Dermis microvascular lymphatic vessel endothelial cell (primary cell): ENCODE data around the gene GRN. TPM values are rescaled to one million over a fixed set of nuclear protein-coding genes. Genes with fewer than 3 reads are reported as not detected.

Source experiments
- DNase-seq, 2 donors: peaks; one replicate each; pipeline versions ENCODE4 v3.0.0 to v3.0.0-alpha.2; 2010; ENCODE audit warnings: low read depth in 2 of 2
- total RNA-seq: library from RNA; depleted of rRNA; stranded (reverse); fragments of >200 nt; gene quantifications from 2 replicates; pipeline ENCODE4 v1.2.1, GENCODE V29; 2014

The GRN gene
- total RNA-seq: 341 and 1,059 TPM in 2 replicates

DNA sequence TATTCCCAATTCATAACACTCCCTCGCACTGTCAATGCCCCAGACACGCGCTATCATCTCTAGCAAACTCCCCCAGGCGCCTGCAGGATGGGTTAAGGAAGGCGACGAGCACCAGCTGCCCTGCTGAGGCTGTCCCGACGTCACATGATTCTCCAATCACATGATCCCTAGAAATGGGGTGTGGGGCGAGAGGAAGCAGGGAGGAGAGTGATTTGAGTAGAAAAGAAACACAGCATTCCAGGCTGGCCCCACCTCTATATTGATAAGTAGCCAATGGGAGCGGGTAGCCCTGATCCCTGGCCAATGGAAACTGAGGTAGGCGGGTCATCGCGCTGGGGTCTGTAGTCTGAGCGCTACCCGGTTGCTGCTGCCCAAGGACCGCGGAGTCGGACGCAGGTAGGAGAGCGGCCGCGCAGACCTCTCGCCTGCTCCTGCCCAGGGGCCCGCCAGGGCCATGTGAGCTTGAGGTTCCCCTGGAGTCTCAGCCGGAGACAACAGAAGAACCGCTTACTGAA is at the start of gene GRN:
Gene GRN (plus strand): TSS at position 364 of the 515 bp plus-strand sequence. CDS start 3,863 bp downstream, outside the sequence.
- peak; percentile 99 for DNase-seq

- no peak for DNase-seq
Measured at GRCh38 chr17:44297975-44298374, 47.1 kb upstream of the GRN start.

GRCh38 chr17:44304651-44305050 is 40.5 kb upstream of the GRN start:
- DNase-seq: no peak

DNA sequence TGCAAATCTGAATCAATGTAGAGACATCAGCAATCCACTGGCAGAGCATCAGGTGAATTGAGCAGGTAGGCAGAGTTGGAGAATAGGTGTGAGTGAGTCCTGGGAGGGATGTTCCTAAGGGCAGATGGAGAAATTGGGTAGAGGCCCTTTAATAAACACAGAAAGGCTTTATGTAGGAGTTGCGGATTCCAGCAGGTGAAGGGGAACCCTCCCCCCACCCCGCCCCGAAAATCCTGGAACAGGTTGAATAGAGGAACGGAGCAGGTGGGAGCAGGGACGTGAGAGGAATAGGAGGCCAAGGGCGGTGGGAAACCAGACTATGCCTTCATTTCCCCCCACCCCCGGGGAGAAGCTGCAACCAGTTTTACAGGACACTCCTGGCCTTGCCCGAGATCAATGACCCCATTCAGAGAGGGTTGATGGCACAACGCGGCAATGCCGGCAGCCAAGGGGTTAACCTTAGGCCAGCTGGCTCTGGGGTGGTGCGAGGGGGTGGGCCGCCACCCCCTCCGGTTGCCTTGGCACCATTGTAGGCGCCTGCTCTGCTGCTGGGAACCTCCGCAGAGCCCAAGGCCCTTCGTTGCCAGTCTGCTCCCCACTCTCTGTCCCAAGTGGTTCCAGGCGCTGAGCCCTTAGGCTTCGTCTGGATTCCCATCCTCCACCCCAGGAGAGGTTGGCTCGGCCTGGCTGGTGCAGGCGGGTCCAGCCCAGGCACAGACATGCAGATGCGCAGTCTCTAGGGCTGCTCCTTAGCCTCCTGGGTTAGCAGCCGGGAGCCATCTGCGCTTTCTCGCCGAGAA is 37.5 kb upstream of the GRN start:
- no peak for DNase-seq

GRCh38 chr17:44308320-44308818 is 36.7 kb upstream of the GRN start, which contains the start of gene RUNDC3A:
RUNDC3A (plus strand) TSS chr17:44308601; CDS start chr17:44308833, 232 bp downstream.
- peak; percentile 41 to 81 for DNase-seq

- DNase-seq: no peak
Measured at GRCh38 chr17:44308865-44309264, 36.2 kb upstream of the GRN start.

GRCh38 chr17:44309472-44309871 is 35.6 kb upstream of the GRN start:
- no peak for DNase-seq

- no peak for DNase-seq
Measured at GRCh38 chr17:44310188-44310587, 34.9 kb upstream of the GRN start.

- no peak for DNase-seq
Measured at GRCh38 chr17:44310609-44311376, 34.3 kb upstream of the GRN start.

DNA sequence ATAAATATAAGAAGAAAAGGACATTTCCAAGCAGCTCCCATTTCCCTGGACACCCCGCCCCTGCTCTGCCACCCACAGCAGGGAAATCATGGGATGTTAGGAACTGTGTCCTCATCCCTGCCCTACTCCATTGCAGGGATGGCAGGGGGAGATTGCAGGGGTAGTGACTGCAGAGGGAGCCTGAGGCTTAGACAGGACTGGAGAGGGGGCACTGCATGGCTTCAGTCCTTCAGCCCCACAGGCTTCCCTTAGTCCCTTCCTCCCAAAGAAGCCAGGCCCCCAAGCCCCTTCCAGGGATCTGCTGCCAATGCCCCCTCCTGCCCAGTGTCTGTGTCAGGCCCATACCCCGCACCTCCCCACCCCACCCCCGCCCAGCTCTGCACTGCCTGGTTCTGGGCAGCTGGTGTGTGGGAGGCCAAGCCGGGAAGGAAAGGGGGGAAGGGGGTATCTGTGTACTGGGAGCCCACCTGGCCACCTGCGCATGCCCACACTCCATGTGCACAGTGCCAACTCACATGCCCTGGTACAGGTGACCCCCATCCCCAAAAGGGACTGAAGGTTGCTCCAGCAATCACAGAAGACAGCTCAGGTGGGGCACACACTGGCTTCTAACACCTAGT is 33.4 kb upstream of the GRN start:
- no peak for DNase-seq

- no peak for DNase-seq
Measured at GRCh38 chr17:44312396-44313104, 32.6 kb upstream of the GRN start.

DNA sequence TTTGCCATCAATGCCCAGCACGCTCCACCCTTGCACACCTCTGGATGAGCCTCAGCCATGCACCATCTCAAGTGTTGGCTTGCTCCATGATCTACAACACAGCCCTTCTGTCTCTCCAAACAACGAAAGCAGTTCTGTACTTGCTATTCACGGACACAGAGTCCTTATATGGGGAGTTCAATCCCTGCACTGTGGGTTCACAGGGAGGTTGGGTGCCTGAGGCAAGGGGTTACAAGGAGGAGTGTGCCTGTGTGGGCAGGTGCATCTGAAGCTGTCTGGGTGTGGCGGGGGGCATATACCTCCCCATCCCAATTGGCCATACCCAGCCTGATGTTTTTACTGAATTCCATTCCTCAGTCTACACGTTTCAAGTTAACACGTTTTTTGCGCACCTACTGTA is 31.1 kb upstream of the GRN start:
- DNase-seq: no peak

GRCh38 chr17:44314524-44314868 is 30.6 kb upstream of the GRN start:
- no peak for DNase-seq

GRCh38 chr17:44314869-44315661 is 30.0 kb upstream of the GRN start:
- no peak for DNase-seq

DNA sequence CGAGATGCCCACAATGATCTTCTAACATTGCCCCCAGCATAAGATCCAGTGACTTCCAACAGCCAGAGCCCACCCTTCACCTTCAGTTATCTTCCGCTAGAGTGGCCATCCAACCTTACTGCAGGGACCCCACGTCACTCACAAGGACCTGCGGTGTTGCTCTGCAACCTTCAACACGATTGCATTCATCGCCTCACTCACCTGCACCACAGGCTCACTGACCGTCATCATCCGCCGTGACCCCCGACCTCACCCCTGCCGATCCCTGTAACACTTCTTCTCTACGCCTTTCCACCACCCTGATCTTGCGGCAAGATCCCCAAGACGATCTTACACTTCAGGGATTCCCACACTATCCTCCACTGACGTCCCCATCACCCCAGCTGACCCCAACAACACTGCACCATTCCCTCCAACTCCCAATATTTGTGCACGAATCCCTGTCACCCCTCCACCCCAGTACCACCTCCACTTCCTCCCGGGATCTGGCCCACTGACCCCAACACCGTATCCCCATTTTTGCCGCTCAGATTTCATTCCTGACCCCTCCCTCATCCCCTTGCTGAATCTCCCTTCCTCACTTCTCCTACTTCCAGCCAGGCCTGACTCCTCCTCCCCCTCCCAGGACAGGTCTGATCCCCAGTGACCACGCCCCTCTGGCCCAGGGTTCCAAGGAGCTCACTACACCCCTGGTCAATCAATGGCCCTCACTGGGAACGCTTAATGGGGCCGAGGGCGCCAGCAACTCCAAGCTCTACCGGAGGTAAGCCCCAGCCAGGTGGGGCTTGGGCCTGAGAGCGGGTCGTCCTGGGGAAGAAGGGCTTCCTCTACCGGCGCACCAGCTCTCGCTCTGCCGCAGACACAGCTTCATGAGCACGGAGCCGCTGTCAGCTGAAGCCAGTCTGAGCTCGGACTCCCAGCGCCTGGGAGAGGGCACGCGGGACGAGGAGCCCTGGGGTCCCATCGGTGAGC is 29.1 kb upstream of the GRN start:
- no peak for DNase-seq

DNA sequence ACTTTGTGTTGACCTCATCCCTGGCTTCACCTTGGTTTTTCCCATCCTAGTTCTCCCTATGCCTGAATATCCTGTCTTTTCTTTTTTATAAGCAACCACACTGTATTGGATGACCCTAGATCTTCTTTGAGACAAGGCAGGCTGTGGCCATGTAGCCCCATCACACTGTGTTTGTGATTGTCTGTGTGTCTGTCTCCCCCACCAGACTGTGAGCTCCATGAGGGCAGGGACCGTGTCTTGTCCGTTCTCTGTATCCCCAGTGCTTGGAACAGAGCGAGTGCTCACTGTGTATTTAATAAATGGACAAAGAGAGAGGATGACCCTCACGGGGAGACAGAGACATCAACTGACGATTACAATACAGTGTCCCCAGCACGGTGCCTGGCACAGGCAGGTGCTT is 27.6 kb upstream of the GRN start:
- no peak for DNase-seq

DNA sequence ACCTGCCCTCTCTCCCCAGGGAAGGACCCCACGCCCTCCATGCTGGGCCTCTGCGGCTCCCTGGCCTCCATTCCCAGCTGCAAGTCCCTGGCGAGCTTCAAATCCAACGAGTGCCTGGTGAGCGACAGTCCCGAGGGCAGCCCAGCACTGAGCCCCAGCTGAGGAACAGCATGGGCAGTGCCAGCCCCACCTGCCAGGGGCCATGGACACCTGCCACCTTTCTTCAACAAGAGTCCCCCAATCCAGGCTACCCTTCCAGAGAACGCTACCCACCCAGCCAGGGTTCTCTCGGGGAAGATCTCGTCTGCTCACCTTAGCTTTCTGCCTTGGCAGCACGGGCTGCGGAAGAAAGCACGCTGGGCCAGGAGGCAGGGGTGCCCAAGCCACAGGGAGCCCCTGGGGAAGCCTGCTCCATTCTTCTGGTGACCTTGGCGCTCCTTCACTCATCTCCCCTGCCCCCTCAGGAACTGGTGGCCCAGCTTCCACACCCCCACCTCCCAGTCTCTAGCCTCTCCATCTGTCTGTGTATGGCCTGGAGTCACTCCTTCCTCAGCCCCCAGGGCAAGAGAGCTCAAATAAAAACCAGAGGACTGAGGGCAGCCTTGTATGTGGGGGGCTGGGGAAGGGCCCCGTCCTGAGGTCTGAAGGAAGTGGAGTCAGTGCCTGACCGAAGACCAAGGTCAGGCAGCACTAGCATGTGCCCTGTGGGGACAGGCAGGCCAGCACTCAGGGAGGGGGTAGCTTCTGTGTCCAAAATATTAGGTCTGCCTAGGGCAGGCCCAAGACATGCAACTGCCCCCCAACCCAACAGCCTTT is 26.8 kb upstream of the GRN start:
- no peak for DNase-seq

GRCh38 chr17:44320066-44320465 is 25.0 kb upstream of the GRN start:
- DNase-seq: no peak
